ENCODE data around the gene SLC17A5. TPM values are rescaled to one million over a fixed set of nuclear protein-coding genes. Genes with fewer than 3 reads are reported as not detected.

The SLC17A5 gene
- total RNA-seq, 1 experiment from 2014 or later, result 16.9 TPM

GRCh38 chr6:73614802-73615201, 39.0 kb downstream of the SLC17A5 start:
- H3K36me3 ChIP-seq (ENCODE audit: low read depth), result no peaks in the 10 kb centered on the region
- CTCF ChIA-PET, result no interaction called here
- H3K4me1 ChIP-seq (replicated peaks; ENCODE audit: insufficient read depth), result peaks cover 6% of the 10 kb centered on the region; the same call in 1 of the 2 replicates
- POLR2A ChIA-PET (ENCODE audit: unreplicated experiment), result no interaction called here
- no peaks in the 10 kb centered on the region for H3K9me2 ChIP-seq (ENCODE audit: insufficient read depth)
- TF ChIP-seq EZH2 (IDR thresholded peaks at IDR 0.05; ENCODE audit: low read depth), result no peak
- no peak for TF ChIP-seq CTCF (conservative IDR thresholded peaks at IDR 0.05)
- no peaks in the 10 kb centered on the region for H3K79me2 ChIP-seq (ENCODE audit: low read depth)
- H3K4me3 ChIP-seq, result no peak overlapping the region
- no peak overlapping the region for H3K4me2 ChIP-seq
- H3K27me3 ChIP-seq (ENCODE audit: insufficient read depth, low read depth), result no peaks in the 10 kb centered on the region
- H4K20me1 ChIP-seq (ENCODE audit: insufficient read depth), result no peaks in the 10 kb centered on the region
- peaks cover 6% of the 10 kb centered on the region for H3F3A ChIP-seq (ENCODE audit: insufficient read depth, low read depth)
- no peak overlapping the region for H2AFZ ChIP-seq
- no peak overlapping the region for H3K27ac ChIP-seq
- H3K9me3 ChIP-seq (ENCODE audit: insufficient read depth, low read depth), result no peaks in the 10 kb centered on the region
- intact Hi-C loops (cut with micrococcal nuclease; ENCODE audit: unreplicated experiment), result no loop called here
- BruUV-seq (replicated peaks), result no TSS peak
- DNase-seq, result no peak

GRCh38 chr6:73613806-73614536, 39.8 kb downstream of the SLC17A5 start:
- Histone ChIP-seq H3K4me1 (replicated peaks; ENCODE audit: insufficient read depth) (peaks cover 10% of the 10 kb centered on the region; the same call in 1 of the 2 replicates), H3K27ac (no peak overlapping the region), H3K4me2 (no peak overlapping the region), H3F3A (ENCODE audit: insufficient read depth, low read depth) (peaks cover 6% of the 10 kb centered on the region), H4K20me1 (ENCODE audit: insufficient read depth) (no peaks in the 10 kb centered on the region), H3K4me3 (no peak overlapping the region), H3K9me2 (ENCODE audit: insufficient read depth) (no peaks in the 10 kb centered on the region), H3K79me2 (ENCODE audit: low read depth) (no peaks in the 10 kb centered on the region), H3K27me3 (ENCODE audit: insufficient read depth, low read depth) (no peaks in the 10 kb centered on the region), H3K9me3 (ENCODE audit: insufficient read depth, low read depth) (no peaks in the 10 kb centered on the region), H3K36me3 (ENCODE audit: low read depth) (no peaks in the 10 kb centered on the region), H2AFZ (no peak overlapping the region)
- CTCF ChIA-PET, result no interaction called here
- intact Hi-C loops (cut with micrococcal nuclease; ENCODE audit: unreplicated experiment), result no loop called here
- DNase-seq, result no peak
- TF ChIP-seq CTCF (conservative IDR thresholded peaks at IDR 0.05), result no peak
- POLR2A ChIA-PET (ENCODE audit: unreplicated experiment), result interaction anchor here (0.6 to 0.7 kb wide), 2 partner anchors 14 to 19 kb away, joined by 5 to 6 read pairs; no protein-coding TSS in a partner anchor
- no TSS peak for BruUV-seq (replicated peaks)

GRCh38 chr6:73612611-73613010, 41.2 kb downstream of the SLC17A5 start:
- TF ChIP-seq CTCF (conservative IDR thresholded peaks at IDR 0.05) (no peak), EZH2 (IDR thresholded peaks at IDR 0.05; ENCODE audit: low read depth) (no peak)
- CTCF ChIA-PET, result interaction anchor here (0.7 to 1.2 kb wide), 2 partner anchors 97 to 1657 kb away, joined by 3 to 5 read pairs; no protein-coding TSS in a partner anchor
- BruUV-seq (replicated peaks), result no TSS peak

More at GRCh38 chr6:73612611-73613010, 41.2 kb downstream of the SLC17A5 start:
- no peak for DNase-seq
- H3K27me3 ChIP-seq (ENCODE audit: insufficient read depth, low read depth), result no peaks in the 10 kb centered on the region
- H3F3A ChIP-seq (ENCODE audit: insufficient read depth, low read depth), result peaks cover 6% of the 10 kb centered on the region
- H3K4me2 ChIP-seq, result no peak overlapping the region
- H3K79me2 ChIP-seq (ENCODE audit: low read depth), result no peaks in the 10 kb centered on the region
- no peak overlapping the region for H3K27ac ChIP-seq
- peaks cover 10% of the 10 kb centered on the region; the same call in 1 of the 2 replicates for H3K4me1 ChIP-seq (replicated peaks; ENCODE audit: insufficient read depth)
- H3K36me3 ChIP-seq (ENCODE audit: low read depth), result peaks cover 9% of the 10 kb centered on the region
- no peak overlapping the region for H3K4me3 ChIP-seq
- intact Hi-C loops (cut with micrococcal nuclease; ENCODE audit: unreplicated experiment), result no loop called here
- no peaks in the 10 kb centered on the region for H4K20me1 ChIP-seq (ENCODE audit: insufficient read depth)
- POLR2A ChIA-PET (ENCODE audit: unreplicated experiment), result interaction anchor here (0.6 kb wide), 2 partner anchors 40 to 97 kb away, joined by 5 to 6 read pairs; no protein-coding TSS in a partner anchor
- no peak overlapping the region for H2AFZ ChIP-seq
- no peaks in the 10 kb centered on the region for H3K9me3 ChIP-seq (ENCODE audit: insufficient read depth, low read depth)
- H3K9me2 ChIP-seq (ENCODE audit: insufficient read depth), result no peaks in the 10 kb centered on the region
